Stimulated activated CD4-positive, alpha-beta T cell treated with anti-CD3 and anti-CD28 coated beads, Interleukin-4, amount 100 ng/mL, for 24 hours (primary cell): ENCODE data around the gene MTUS2.

Source experiments
- DNase-seq: peaks from one replicate; pipeline ENCODE4 v3.0.0-alpha.2; 2020

The MTUS2 gene

GRCh38 chr13:29115842-29116241, 295.7 kb downstream of the MTUS2 start:
- no peak for DNase-seq

GRCh38 chr13:29117663-29118062, 297.5 kb downstream of the MTUS2 start:
- DNase-seq = no peak

GRCh38 chr13:29118471-29118870, 298.3 kb downstream of the MTUS2 start:
- no peak for DNase-seq

- DNase-seq = no peak
These were observed 305.2 kb downstream of the MTUS2 start for GRCh38 chr13:29125191-29125933.

GRCh38 chr13:29125934-29126424, 305.8 kb downstream of the MTUS2 start:
- DNase-seq = no peak

- DNase-seq = no peak
These were observed 309.5 kb downstream of the MTUS2 start for GRCh38 chr13:29129616-29130015.

GRCh38 chr13:29131159-29131558, 311.0 kb downstream of the MTUS2 start:
- no peak for DNase-seq

- DNase-seq = no peak
These were observed 311.9 kb downstream of the MTUS2 start for GRCh38 chr13:29131881-29132668.

GRCh38 chr13:29136341-29136740, 316.2 kb downstream of the MTUS2 start:
- DNase-seq = no peak

GRCh38 chr13:29137016-29137415, 316.9 kb downstream of the MTUS2 start:
- DNase-seq = no peak

- no peak for DNase-seq
These were observed 317.9 kb downstream of the MTUS2 start for GRCh38 chr13:29137995-29138394.

GRCh38 chr13:29140277-29140676, 320.1 kb downstream of the MTUS2 start:
- no peak for DNase-seq

- no peak for DNase-seq
These were observed 323.7 kb downstream of the MTUS2 start for GRCh38 chr13:29143847-29144246.

GRCh38 chr13:29154390-29154789, 334.3 kb downstream of the MTUS2 start:
- no peak for DNase-seq

GRCh38 chr13:29156136-29156535, 336.0 kb downstream of the MTUS2 start:
- DNase-seq = no peak

- no peak for DNase-seq
These were observed 339.7 kb downstream of the MTUS2 start for GRCh38 chr13:29159871-29160270.

- no peak for DNase-seq
These were observed 340.7 kb downstream of the MTUS2 start for GRCh38 chr13:29160862-29161261.

GRCh38 chr13:29161676-29162075, 341.5 kb downstream of the MTUS2 start:
- DNase-seq = no peak

- DNase-seq = no peak
These were observed 342.6 kb downstream of the MTUS2 start for GRCh38 chr13:29162638-29163235.

GRCh38 chr13:29164116-29164515, 344.0 kb downstream of the MTUS2 start:
- DNase-seq = no peak

- no peak for DNase-seq
These were observed 345.1 kb downstream of the MTUS2 start for GRCh38 chr13:29165216-29165615.

GRCh38 chr13:29165840-29166239, 345.7 kb downstream of the MTUS2 start:
- DNase-seq = no peak

GRCh38 chr13:29170436-29171082, 350.4 kb downstream of the MTUS2 start:
- DNase-seq = no peak
